GM21526 (cell line): Measurements from ENCODE around the gene WHRN.

Source experiments
- ATAC-seq: cut with Tn5 transposase; IDR thresholded peaks from one replicate; pipeline ENCODE4 v1.9.1; 2021; ENCODE audit warnings: moderate library complexity; ENCODE audit not compliant: unreplicated experiment, low FRiP score

WHRN gene

GRCh38 chr9:114515528-114515927 is 10.3 kb upstream of the WHRN start:
- ATAC-seq: no peak

- ATAC-seq: no peak
Observed at GRCh38 chr9:114513959-114514267, 8.6 kb upstream of the WHRN start.

DNA sequence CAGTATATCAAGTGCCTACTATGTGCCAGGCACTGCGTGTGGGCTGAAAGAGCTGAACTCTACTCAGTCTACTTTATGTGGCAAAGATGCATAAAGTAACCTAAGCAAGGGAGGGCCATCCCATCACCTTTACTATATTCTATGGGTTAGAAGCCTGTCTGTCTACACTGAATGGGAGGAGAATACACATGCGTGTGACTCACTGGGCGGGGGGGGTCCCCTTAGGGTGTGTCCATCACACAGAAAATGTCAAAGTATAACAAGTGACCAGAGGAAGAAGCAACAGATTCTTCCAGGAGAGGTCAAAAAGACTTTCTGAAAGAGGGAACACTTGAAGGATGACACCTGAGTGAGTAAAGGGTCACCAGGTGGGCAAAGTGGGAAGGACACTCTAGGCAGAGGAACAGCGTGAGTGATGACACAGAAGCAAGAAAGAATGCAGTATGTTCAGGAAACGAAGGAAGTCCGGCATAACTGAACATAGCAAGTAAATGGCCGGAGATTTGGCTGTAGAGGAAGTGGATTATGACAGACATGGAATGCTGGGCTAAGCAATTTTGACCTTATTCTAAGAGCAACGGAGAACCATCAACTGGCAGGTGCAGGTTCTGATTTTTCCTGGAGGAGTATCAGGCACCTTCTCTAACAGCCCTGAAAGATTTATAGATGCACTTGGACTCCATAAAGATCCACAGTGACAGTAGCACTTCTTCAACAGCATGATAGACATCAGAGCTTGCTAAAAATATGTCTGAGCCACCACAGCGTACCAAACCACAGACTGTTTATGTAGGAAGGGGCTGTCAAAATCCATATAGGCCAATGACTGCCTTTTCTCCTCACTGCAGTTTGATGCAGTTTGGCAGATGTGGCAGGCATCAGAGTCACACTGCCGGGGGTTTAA is 8.0 kb upstream of the WHRN start:
- ATAC-seq: no peak

GRCh38 chr9:114511978-114512874 is 7.0 kb upstream of the WHRN start:
- no peak for ATAC-seq

- no peak for ATAC-seq
Observed at GRCh38 chr9:114507726-114508125, 2.5 kb upstream of the WHRN start.

DNA sequence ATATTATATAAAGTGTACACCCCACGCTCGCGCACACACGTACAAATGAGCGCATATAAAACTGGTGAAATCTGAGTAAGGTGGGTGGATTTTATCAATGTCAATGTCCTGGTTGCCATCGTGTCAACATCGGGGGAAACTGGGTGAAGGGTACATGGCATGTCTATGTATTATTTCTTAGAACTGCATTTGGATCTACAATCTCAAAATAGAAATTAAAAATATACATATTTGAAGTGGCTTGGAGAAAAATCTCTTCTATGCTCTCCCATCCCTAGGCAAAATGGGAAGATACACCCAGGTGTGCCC is 763 bp upstream of the WHRN start:
- ATAC-seq: no peak

GRCh38 chr9:114504341-114505186 is 709 bp downstream of the WHRN start:
- no peak for ATAC-seq

DNA sequence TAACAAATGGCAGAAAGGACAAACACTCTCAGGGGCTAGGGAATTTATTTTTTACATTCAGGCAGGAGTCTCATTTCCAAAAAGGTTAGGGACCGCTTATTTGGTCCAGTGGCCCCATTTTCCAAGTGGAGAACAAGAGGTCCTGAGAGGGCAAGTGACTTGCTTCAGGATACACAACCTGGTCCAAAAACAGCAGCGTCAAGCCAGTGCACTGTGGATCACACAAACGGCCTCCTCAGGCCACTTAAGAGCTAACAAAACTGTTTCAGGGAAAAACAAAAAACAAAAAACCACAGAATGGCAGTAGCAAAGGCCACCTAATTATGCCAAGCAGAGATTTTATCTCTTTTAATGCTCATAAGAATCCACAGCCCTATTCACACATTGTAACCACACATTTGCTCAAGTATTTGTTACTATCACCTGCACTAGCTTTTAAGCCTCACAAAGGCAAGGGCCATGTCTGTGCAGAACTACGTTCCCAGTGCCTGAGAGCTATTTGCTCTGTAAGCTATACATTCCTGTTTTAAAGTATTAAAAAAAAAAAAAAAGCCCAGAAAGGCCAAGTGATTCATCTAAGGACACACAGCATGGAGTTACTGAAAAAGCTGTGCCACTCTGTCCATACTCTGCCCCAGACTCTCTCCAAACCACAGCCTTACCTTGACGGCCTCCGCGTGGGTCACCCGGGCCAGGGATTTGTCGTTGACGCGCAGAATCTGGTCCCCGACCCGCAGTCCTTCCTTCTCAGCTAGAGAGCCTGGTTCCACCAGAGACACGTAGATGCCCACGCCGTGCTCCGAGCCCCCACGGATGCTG is 1.5 kb downstream of the WHRN start:
- ATAC-seq: no peak

DNA sequence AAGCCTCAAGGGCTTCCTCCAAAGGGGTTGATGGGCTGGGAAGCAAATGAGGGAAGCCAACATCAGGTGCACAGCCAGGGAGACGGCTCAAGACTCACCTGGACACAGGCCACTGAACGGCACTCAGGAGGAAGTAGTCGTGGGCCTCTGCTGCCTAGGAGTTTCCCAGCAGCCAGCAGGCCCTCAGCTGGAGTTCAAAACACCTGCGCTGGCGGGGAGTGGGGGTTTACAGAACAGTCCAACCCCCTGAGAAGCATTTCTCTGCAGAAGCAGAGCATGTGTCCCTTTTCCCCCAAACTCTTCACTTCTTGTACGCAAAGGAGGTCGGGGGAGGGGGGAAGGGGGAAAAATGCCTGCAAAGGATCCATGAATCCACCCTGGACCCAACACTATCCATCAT is 2.3 kb downstream of the WHRN start:
- no peak for ATAC-seq

DNA sequence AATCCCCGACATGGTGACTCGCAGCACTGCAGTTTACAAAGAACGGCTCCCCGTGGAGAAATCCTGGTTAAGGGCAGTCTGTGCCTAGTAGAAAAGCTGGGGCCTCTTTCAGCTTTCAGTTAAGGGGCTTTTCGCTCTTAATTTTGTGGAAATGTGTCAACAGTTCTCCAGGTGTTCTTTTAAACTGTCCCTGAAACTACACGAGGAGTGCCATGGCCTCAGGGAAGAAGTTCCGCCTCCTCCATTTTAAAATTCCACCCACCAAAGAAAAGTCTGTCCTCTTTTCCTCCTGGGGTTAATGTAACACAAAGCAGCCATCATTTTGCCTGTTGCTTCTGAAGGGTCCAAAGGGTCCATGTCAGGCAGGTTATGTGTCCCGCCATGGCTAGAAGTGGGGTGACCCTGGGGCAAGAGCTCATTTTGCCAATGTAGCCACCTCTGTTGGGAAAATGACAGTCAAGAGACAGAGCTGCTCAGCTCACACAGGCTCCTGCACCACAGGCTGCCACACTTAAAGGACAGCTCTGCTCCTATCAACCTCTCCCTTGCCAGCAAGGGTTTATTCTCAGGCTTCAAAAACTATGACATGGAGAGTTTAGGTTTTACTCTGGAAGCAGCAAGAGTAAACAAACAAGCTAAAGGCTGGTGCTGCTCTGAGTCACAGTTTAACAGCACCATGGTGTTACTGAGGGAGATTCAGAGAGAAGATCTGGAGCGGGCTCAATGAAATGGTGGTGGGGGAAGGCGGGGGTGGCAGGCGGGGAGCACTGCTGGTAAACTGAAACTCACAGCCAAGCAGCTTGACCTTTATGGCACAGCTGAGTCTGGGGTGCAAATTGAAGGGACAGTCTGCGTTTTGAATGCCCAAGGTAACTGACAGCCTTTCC is 3.2 kb downstream of the WHRN start:
- no peak for ATAC-seq

DNA sequence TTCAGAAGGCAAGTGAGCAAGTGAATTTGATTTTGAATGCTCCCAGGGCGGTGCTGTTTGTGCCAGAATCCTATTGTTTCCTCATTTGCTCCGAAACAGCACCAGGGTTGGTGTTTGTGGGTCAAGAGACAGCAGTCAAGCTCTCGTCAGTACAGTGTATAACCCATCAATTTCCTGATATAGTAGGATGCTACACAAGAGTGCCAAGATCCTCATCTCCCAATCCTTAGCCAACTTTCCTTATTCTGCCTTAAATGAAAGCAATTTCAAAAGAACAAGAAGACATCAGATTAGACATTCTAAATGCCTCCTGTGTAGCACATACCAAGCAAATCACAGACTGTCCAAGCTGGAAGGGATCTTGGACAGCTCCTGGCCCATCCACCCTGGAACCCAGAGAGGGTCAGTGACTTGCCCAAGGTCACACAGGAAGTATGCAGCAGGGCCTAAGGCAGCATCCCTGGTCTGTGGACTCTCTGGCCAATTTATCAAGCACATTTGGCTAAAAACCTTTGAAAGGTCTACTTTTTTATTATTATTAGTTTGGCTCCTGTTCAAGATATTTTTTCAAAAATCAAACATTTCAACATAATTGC is 4.5 kb downstream of the WHRN start:
- ATAC-seq: no peak

DNA sequence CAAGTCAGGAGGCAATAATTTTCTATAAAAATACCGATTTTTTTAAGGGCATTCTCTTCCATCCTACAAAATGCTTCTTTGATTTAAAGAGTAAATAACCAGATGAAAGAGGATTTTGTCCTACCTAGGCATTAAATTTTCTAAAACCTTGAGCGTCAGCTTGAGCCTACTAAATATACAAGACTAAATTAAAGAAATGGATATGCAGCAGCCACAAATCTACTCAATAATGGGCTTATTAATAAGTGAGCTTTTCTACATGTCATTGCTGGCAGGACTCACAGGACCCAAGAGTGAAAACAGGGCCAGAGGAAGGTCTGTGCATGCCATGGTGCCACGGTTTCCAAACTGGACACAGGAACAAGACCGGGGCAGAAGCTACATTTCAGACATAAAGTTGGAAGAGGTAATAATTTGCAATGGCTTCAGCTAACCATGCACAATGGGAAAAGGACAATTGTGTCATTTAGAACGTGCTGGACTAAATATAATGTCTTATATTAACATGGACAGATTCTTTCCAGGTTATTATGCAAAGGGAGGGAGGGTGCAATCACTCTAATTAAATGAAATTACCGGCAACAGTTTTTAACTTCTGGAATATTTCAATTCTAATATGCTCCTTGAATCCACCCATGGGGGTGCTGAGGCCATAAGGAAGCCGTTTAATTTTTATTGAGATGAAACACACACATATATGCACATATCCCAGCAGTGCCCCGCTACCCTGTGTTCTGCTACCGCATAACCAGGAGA is 5.2 kb downstream of the WHRN start:
- ATAC-seq: no peak

DNA sequence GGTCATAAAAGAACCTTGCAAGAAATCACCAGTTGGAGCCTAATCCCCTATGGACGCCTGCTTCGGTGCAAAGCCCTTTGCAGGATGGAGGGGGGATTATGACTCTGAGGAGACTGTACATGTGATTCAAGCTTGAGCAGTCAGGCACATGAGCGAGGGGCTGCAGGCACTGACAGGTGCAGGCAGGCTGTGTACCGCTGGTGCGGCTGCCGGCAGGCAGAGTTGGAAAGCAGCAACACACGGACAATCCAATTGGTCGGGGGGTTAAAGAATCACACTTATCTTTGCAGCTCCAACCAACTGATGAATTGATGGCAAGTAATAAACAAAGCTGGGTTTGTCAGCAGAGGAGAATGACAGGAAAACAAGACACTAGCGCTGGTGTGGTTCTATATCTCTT is 5.7 kb downstream of the WHRN start:
- ATAC-seq: no peak

DNA sequence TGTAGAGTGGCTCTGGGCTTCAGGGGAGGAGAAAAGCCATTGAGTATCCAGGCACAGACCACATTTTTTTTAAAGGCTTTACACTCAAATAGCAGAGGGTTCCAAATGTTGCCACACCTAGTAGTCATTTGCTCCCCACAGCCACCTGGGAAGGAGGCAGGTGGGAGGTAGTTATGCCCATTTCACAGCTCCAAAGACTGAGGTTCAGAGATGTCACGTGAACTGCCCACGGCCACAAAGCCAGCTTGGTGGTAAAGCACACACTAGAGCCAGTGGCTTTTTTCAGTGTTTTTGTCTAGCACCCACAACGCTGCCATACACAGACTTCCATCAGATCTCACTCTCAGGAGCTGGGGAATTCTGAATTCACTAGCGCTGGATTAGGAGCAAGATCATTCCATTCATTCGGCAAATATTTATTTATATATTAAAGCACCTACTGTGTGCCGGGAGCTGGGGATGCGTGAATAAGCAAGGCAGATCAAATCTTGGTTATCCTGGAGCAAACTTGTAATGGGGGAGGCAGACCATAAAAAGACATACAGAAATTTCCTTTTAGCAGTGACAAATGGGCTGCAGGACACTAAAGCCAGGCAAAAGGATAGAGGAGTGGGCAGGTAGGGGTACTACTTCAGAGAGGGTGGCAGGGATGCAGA is 7.4 kb downstream of the WHRN start:
- no peak for ATAC-seq

DNA sequence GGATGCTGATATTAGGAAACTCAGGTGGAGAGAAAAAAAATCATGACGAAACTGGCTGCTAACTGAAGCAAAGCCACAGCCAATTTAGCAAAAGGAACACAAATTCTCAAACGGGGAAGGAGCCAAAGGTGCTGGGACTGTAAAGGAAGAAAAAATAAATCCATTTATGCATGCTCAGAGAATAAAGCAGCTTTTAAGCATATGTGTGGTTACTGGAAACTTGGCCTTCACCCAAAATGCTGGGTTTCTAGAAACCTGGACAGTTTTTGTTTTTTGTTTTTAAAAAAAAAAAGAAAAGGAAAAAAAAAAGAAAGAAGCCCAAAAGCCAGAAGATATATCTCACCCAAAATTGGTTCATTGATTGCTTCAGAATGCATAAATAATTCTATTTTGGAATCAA is 8.0 kb downstream of the WHRN start:
- no peak for ATAC-seq

GRCh38 chr9:114496011-114496410 is 9.3 kb downstream of the WHRN start:
- no peak for ATAC-seq

DNA sequence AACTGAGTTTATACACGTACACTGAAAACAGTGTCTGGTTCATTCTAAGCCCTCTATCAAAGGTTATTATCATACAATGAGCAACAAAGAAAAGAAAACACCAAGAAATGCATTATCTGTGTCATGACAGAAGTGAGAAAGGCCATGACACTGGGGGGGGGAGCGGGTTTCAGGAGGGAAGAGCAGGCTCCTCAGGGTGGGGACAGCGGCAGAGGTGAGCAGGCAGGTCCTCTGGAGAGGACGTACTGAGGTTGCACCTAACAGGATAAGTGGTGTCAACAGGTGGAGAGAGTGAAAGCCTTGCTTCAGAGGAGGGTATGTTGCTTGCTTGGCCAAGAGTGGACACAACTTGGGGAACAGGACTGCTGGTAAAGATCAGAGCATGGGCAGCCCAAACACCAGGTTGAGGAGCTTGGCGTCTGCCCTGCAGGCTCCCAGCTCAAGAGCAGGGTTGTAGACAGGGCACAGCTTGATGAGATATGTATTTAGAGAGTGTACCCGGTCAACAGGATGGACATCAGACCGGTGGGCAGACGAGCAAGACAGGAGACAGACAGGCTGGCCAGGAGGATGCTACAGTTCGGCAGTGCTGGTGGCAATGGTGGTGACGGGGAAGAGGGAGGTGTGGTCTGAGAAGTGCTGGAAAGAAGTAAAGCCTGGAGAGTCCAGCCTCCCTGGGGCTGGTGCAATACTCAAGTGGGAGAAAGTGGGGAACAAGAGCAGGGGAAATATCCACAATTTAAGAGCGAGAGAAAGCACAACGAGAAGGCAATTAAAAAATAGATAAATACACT is 10.3 kb downstream of the WHRN start:
- ATAC-seq: no peak
